NCI-H128 (cell line): Measurements from ENCODE around the gene CYFIP1.

Experiments
- DNase-seq: peaks from one replicate; lab custom pipeline; 2025; ENCODE audit not compliant: unreplicated experiment; lab: John Stamatoyannopoulos, UW

The CYFIP1 gene

DNA sequence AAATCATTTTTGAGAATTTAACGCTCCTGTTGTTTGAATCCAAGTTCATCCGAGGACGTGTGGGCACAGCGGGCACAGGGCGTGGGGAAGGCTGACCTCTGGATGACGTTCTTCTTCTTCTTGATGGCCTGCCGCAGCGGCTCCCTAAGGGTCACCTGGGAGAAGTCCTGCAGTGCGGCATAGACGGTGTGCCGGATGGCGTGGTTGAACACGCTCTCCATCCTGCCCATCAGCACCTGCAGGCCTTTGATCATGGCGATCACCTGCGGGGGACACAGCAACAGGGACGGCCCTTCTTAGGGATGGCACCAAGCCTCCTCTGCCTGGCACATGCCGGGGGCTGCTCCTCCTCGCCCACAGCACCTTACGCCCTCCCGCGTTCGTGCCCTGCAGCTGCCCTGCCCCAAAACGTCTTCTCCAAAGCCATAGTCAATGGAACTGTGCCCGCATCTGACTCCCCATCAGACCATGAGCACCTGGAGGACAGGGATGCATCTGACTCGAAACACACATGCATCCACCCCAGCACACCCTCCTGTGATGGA is 61.5 kb downstream of the CYFIP1 start:
- no peak for DNase-seq

DNA sequence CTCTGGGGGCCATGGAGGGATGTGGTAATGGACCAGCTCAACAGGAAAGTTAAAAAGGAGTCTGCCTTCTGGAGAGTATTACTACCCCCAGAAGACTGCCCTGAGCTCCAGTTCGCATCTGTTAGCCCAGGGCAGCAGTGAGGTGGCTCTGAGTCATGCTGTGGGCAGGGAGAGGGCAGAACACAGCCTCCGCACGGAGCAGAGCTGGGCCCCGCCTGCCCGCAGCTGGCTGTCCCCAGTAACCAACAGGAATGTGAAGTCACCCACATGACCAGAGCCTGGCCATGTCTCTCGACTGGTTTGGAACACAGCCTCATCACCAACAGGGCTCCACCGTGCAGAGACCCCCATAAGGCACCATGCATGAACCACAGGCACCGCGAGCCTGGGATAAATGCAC is 62.1 kb downstream of the CYFIP1 start:
- no peak for DNase-seq

DNA sequence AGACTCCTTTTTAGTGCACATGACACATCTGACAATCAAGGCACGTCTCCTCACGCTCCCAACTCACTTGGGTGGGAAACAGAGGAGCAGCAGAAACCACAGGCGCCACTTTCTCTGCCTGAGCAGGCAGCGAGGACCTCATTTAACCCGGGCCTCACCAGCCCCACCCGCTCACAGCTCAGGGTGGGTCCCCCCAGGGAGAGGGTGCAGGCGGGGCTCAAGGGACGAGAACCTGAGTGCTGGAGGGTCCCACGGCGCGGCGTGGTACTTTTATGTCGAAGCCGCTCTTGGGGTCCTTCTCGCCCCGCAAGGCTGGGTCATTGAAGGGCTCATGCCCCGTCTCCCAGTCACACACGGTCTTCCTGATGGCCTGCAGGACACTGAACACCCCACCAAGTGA is 62.6 kb downstream of the CYFIP1 start:
- DNase-seq: no peak

DNA sequence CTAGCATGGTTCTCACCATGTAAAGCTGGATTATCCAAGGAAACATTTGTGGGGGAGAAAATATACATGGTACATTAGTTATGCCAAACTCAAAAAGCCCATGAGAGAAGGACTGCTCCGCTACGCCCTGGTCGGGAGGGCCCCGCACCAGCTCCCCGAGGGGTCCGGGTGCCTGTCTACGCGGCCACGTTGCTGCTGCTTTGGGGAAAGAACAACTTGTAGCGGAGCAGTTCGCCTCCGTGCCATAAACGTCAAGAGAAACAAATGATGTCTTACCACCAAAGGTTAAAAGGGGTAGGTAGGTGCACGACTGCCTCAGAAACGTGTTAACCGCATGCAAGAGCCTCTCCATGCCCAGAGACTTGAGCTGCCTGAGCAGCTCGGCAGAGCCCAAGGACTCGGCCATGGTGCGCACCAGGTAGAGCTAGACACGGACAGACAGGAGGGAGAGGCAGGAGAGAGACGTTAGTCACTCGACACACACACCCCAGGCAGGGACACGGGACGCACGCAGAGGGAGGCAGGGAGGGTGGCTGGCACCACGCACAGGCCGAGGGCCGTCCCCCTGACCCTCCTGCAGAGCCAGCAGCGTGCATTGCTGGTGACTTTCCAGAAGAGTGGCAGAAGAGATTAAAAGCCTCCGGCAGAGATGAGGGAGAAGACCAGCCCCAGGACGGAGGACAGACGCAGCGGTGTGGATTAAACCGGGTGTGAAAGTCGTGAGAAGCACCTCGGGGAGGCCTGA is 63.4 kb downstream of the CYFIP1 start:
- no peak for DNase-seq

DNA sequence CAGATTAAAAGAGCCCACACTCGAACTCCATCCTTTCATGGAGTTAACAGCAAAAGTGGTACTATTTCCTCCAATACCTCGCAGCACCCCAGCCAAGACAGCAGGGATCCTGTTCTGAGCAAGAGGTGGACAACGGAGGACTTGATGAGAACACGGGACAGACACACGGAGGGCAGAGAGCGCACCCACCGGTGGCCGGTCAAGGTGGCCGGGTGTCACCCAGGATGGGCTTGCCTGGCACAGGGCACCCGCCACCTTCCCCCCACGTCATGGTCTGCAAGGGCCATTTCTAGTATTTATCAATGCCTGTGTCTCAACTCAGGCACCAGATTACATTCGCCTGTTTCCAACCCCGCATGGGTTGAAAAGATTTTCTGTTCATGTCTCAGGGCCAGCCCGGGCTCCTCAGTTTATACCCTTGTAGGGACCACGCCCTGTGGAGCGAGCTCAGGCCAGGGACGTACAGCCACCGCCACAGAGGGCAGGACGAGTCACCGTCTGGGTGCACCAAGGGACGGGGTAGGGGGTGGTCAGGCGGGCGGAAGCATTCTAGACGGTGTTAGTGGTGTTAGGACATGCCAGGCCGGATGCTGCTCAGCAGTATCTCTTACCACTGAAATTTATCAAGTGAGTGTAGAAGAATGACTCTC is 64.2 kb downstream of the CYFIP1 start:
- DNase-seq: no peak

DNA sequence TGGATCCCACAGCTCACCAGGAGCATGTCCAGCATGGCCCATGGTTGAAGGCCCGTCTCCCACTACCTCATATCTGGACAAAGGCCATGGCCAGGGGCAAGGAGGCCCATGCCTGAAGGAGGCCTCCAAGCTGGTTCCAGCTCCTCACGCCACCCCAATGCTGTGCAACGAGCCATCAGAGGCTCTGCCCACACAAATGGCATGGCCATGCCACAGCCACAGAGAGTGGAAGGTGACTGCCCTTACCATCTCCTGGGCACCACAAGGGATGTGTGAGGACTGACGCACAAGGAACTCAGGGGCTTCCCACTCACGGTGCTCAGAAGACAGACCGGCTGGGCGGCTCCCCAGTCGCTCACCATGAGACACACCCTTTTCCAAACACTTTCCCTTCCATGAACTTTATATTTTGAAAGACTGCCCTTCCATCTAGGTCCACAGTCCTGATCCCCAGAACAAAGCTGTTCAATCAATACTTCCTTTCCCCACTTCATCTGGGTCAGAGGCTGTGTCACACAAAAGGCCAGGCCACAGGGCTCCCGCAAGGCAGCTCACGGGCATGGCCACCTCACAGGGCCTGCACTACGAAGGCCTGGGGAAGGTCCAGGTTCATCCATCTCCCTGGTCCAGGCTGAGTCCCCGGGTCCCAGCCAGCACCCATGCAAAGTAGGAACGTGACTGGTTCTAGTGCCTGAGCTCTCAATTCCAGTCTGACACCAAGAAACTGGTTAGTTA is 66.4 kb downstream of the CYFIP1 start:
- no peak for DNase-seq

DNA sequence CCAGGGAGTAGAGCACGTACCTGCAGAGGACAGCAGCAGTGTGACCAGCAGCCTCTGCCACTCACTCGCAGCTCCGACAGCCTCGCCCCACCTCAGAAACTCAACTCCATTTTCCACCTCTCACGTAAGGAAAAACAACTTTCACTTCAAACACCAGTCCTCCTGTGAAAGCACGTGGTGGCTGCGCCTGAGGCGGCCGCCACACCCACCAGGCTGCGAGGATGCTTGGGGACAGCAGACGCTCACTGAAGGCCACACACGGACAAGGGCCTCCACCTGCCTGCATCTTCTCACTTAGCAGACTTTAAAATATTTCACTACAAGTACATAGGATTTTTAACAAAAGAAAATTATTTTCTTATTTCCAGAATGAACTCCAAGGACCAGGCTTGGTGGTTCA is 67.9 kb downstream of the CYFIP1 start:
- DNase-seq: no peak

DNA sequence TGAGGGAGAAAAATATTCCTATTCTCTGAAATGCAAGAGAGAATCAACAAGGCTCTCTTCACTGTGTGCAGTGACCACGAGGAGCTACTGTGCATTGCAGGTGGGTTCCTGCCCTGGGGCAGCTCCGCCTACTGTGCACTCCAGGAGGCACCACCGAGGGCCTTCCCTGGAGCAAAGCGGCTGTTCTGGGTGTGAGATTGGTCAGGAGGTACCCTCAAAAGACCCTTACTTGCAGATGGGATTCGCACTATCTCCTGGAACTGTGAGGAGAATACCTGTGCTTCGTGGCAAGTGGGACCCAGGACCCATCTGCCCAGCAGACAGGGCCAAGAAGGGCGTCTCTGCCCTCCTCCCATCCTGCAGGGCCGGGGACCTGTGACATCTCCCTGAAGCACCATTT is 68.9 kb downstream of the CYFIP1 start:
- DNase-seq: no peak

DNA sequence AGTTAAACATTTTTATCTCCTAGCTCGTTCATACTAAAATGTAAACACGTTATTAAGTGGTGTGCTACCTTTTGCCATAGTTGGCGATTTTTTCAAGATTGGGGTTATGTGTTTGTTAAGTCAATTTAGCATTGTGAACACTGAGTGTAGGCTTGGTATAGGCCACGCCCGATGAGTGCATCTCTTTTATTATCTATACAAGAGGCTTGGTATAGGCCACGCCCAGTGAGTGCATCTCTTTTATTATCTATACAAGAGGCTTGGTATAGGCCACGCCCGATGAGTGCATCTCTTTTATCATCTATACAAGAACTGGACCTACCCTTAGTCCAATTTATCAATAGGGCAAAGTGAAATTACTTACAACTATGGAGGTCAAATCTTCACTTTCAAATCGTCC is 71.3 kb downstream of the CYFIP1 start:
- DNase-seq: no peak

DNA sequence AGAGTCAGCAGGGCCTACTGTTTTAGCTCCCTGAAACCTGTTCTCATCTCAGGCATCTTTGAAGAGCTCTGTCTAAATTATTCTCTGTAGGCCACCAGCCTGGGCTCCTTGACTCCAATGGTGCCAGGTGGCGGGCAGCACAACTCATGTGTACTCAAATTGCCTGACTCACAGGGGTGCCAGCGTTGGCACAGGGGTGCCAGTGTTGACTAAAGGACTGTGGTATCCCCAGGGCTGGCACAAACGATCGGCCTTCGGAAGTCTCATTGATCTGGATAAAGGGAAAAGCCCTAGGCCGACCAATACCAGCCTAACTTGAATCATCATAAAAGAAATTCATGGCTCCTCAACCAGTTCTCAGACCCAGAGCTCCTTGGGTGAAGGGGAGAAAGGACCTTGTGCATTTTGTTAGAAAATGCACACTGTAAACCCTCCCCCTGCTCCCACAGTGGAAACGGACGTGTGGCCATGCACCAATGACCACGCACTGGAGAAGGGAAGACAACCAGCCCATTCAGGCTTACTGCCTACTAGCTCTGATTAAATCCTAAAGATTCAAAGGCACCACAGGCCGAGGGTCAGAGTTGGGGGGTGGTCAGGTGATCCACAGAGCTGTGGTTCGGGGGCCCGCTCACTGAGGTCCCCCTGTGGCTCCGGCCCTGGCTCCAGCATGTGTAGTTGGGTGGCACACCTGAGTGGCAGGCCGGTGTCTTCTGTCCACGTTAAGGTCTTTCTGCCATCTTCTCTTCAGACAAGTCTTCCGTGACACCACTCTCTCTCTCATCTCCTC is 72.8 kb downstream of the CYFIP1 start:
- DNase-seq: no peak

DNA sequence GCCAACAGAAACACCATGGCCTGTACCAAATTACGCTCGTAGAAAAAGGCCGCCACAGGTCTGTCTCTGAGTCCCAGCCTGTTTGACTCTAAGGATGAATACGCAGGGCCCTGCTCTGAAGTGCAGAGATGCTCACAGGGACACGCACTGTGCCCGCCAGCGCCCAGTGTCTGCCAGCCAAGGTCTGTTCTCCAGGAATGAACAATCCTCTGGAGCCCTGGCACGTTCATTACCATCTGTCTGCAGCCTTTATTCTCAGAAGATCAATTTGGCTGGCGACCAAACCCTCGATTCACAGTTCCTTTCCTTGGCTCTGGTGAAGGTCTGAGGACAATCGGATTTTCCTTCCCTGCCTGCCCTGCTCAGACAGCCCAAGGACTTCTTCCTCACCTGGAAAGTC is 75.4 kb downstream of the CYFIP1 start:
- no peak for DNase-seq

DNA sequence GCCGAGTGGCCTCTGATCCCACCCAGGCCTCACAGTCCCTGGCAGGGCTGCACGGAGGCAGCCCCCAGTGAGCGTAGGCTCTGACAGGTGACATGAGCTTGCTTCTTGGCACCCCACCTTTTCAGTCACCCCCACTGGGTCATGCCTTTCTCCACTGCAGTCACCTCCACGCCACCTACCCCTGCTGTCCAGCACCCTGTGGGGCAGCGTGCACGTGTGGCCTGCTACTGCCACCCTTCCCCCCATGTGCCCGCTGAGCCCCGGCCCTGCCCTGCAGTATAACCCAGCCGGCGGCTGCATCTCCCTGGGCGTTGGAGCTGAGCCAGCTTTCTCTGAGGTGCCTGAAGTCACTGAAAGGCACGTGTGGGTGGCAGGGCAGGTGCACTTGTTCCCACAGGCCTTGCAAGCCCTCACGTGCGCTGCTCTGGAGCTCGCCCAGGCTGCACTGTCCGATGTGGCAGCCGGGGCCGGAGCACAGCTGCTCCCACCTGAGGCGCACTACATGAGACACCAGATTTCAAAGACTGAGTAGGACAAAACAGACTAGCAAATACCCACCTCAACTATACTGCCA is 76.1 kb downstream of the CYFIP1 start:
- DNase-seq: peak; percentile 37

DNA sequence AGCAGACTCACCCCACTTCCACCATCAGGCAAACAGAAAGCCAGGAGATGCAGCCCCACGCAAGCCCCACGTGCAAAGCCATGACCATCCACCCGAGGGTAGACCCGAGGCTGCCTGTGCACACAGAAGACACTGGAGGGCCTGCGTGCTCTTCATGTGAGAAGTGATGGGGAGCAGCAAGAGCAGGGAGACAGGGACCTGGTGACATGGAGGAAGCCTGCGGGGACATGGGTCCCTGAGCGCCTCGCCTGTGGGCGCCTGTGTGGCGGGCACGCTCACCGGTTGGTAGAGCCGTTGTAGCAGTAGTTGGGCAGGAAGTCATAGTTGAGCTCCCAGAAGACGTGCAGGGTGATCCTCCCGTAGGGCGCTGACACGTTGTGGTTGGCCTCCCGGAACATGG is 76.7 kb downstream of the CYFIP1 start:
- DNase-seq: no peak

DNA sequence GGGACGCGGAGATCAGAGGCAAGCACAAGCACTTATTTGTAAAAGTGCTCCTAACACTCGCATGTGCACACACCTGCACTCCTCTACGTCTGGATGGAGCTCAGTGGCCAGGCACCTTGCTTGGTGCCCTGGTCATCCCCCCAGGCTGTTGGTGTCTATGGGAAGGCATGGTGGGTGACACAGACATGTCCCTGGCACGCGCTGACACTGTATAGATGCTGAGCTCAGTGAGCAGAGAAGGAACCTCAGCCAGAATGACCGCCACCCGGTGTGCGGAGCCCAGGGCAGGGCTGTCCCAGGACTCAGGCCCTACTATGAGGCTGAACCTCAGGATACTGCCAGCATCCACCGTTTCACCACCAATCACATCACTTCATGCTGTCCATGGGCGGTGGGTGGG is 77.2 kb downstream of the CYFIP1 start:
- DNase-seq: no peak

DNA sequence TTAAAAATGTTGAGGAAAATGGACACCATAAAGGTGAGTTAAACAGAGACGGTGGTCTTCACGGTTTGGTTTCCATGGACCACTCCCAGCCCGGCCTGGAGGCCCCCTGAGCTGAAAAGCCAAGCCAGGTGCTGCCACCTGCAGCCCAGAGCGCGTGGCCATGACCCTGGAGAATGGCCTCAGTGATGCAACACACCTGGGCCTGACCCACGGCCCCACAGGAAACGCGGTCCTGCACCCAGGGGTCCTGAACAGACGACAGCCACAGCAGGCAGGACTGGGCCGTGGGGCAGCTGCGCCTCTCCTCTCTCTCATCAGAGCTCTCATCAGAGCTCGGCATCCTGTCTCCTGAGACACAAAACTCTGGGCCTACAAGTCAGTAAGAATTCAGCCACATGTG is 77.6 kb downstream of the CYFIP1 start:
- no peak for DNase-seq

DNA sequence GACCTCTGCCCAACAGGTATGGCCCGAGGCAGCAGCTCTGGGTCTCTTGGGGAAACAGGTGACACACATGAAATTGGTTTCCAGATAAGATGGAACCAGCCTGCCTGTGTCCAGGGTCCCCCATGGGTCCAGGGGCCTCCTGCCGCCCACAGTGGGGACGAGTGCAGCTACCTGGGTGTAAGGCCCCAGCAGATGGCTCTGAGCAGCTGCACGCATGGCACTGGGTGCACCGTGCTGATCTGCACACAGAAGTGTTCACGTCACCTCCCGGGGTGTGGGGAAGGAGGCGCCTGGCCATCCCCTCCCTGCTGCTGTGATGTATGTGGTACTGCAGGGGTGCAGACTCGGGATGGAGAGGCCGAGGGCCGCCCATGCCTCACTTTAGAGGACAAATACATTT is 78.1 kb downstream of the CYFIP1 start:
- no peak for DNase-seq

DNA sequence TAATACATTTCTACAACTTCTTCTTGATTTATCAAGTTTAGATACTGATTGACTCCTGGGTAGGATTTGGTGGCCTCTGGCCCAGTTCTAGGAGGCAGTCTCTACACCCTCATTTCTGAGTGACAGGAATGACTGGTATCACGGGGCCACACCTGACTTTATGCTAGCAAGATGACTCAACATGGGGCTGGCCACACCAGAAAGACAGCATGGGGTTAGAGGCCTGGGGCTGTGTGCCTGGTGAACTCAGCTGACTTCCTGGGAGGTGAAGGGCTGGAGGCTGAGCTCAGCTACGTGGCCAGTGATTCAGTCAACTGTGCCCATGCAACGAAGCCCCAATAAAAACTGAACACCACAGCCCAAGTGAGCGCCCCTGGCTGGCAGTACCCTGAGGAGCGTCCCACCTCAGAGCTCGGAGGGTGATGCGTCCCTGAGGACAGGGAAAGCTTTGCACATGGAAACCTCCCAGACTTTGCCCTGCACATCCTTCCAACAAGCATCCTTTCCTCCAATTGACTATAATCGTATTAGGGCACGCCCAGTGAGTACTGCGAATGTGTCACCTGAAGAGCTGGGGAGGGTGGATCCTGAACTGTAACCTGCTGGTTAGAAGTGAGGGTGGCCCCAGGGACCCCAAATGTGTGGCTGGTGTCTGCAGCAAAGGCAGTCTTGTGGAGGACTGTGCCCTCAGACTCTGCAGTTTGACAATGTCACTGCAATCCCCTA is 84.5 kb downstream of the CYFIP1 start:
- no peak for DNase-seq

DNA sequence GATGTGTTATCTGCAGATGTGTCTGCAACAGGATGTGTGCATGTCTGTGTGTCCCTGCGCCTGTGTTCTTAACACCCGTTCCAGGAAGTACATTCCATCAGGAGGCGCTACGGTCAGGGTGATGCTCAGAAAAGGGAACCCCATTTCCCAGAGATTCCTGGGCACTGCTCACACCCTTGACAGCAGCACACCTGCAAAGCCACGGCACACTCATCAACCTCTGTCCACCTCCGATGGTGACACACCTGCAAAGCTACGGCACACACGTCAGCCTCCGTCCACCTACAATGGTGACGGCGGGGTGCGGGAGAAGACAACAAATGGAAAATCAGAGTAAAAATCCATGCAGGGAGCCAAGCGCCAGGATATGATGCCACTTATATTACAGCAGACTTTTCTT is 86.3 kb downstream of the CYFIP1 start:
- DNase-seq: no peak

DNA sequence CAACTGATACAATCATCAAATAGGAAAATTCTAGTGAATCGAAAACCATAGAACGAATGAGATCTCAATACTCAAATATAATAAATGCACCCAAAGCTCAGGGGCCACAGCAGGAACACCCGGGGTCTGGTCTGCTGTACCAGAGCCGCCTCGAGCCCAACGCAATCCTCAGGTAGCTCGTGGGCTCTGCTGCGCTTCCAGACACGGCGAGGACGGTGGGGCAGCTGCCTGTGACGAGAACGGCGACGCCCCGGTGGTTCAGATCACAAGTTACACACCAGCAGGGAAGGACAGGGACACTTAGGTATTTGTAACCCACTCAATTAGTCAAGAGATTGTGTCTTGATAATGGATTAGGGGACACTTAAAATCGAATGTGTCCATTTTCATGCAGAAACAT is 87.1 kb downstream of the CYFIP1 start:
- no peak for DNase-seq

DNA sequence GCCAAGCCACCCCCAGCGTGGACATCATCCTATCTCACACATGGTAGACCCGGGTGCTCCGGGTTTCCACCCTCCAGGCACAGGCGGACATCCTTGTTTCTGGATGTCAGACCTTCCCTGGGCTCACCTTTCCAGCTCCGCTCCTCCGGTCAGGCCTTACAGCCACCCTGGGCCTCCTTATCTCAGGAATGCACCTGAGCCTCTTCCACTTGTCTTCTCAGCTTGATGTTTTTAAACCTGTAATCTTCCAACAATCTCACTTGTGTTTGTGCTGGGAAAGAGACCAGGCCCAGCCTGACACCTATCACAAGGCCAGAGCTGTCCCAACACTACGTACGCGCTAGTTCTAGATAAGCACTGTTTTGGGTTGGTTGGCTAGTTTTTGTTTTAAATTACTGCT is 87.8 kb downstream of the CYFIP1 start:
- DNase-seq: no peak
